ENCODE results near the gene CGN.

Gene CGN

GRCh38 chr1:151537112-151537511, 25.9 kb downstream of the CGN start:
- TF ChIP-seq, protein P1, sequence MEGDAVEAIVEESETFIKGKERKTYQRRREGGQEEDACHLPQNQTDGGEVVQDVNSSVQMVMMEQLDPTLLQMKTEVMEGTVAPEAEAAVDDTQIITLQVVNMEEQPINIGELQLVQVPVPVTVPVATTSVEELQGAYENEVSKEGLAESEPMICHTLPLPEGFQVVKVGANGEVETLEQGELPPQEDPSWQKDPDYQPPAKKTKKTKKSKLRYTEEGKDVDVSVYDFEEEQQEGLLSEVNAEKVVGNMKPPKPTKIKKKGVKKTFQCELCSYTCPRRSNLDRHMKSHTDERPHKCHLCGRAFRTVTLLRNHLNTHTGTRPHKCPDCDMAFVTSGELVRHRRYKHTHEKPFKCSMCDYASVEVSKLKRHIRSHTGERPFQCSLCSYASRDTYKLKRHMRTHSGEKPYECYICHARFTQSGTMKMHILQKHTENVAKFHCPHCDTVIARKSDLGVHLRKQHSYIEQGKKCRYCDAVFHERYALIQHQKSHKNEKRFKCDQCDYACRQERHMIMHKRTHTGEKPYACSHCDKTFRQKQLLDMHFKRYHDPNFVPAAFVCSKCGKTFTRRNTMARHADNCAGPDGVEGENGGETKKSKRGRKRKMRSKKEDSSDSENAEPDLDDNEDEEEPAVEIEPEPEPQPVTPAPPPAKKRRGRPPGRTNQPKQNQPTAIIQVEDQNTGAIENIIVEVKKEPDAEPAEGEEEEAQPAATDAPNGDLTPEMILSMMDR (IDR thresholded peaks at IDR 0.05; ENCODE audit: low read length): no peak
- TF ChIP-seq EZH2 (IDR thresholded peaks at IDR 0.05; ENCODE audit: borderline replicate concordance, low read length): no peak
- no peak overlapping the region for H3K4me2 ChIP-seq (ENCODE audit: low read length)
- H3K27ac ChIP-seq (ENCODE audit: low read depth, low read length, poor library complexity, severe bottlenecking): no peak overlapping the region

GRCh38 chr1:151539321-151540020, 28.3 kb downstream of the CGN start:
- peak overlapping the region; percentile 69 for H3K4me2 ChIP-seq (ENCODE audit: low read length)
- no peaks in the 10 kb centered on the region for H4K20me1 ChIP-seq (ENCODE audit: insufficient read depth, low read length)
- no peaks in the 10 kb centered on the region for H3K36me3 ChIP-seq (ENCODE audit: insufficient read depth, low read length)
- no peaks in the 10 kb centered on the region for H3K79me2 ChIP-seq (ENCODE audit: insufficient read depth, low read length)
- H3K27me3 ChIP-seq (ENCODE audit: insufficient read depth, low read length): no peaks in the 10 kb centered on the region
- peak overlapping the region; percentile 73 for H3K4me3 ChIP-seq (ENCODE audit: low read depth, low read length, poor library complexity, severe bottlenecking)
- no peaks in the 10 kb centered on the region for H3K9me2 ChIP-seq (ENCODE audit: low read depth, low read length)
- no peaks in the 10 kb centered on the region for H3F3A ChIP-seq (ENCODE audit: insufficient read depth, low read length)
- TF ChIP-seq, protein P1 (IDR thresholded peaks at IDR 0.05; ENCODE audit: low read length): no peak
- no peak for TF ChIP-seq EZH2 (IDR thresholded peaks at IDR 0.05; ENCODE audit: borderline replicate concordance, low read length)
- H3K9me3 ChIP-seq (ENCODE audit: low read length): no peaks in the 10 kb centered on the region
- H3K9ac ChIP-seq (ENCODE audit: low read length): peak overlapping the region; percentile 38; the same call in 1 of the 2 replicates
- peak overlapping the region; percentile 93 for H3K27ac ChIP-seq (ENCODE audit: low read depth, low read length, poor library complexity, severe bottlenecking)
- H2AFZ ChIP-seq (ENCODE audit: low read length): no peak overlapping the region
- H3K4me1 ChIP-seq (ENCODE audit: insufficient read depth, low read length, severe bottlenecking): peaks cover 24% of the 10 kb centered on the region

More at GRCh38 chr1:151537112-151537511, 25.9 kb downstream of the CGN start:
- no peaks in the 10 kb centered on the region for H4K20me1 ChIP-seq (ENCODE audit: insufficient read depth, low read length)
- peaks cover 32% of the 10 kb centered on the region for H3K4me1 ChIP-seq (ENCODE audit: insufficient read depth, low read length, severe bottlenecking)
- no peak overlapping the region for H2AFZ ChIP-seq (ENCODE audit: low read length)
- H3F3A ChIP-seq (ENCODE audit: insufficient read depth, low read length): no peaks in the 10 kb centered on the region
- no peak overlapping the region for H3K9ac ChIP-seq (ENCODE audit: low read length)
- no peaks in the 10 kb centered on the region for H3K79me2 ChIP-seq (ENCODE audit: insufficient read depth, low read length)
- no peaks in the 10 kb centered on the region for H3K36me3 ChIP-seq (ENCODE audit: insufficient read depth, low read length)
- H3K4me3 ChIP-seq (ENCODE audit: low read depth, low read length, poor library complexity, severe bottlenecking): no peak overlapping the region
- no peaks in the 10 kb centered on the region for H3K9me2 ChIP-seq (ENCODE audit: low read depth, low read length)
- no peaks in the 10 kb centered on the region for H3K9me3 ChIP-seq (ENCODE audit: low read length)
- no peaks in the 10 kb centered on the region for H3K27me3 ChIP-seq (ENCODE audit: insufficient read depth, low read length)

DNA sequence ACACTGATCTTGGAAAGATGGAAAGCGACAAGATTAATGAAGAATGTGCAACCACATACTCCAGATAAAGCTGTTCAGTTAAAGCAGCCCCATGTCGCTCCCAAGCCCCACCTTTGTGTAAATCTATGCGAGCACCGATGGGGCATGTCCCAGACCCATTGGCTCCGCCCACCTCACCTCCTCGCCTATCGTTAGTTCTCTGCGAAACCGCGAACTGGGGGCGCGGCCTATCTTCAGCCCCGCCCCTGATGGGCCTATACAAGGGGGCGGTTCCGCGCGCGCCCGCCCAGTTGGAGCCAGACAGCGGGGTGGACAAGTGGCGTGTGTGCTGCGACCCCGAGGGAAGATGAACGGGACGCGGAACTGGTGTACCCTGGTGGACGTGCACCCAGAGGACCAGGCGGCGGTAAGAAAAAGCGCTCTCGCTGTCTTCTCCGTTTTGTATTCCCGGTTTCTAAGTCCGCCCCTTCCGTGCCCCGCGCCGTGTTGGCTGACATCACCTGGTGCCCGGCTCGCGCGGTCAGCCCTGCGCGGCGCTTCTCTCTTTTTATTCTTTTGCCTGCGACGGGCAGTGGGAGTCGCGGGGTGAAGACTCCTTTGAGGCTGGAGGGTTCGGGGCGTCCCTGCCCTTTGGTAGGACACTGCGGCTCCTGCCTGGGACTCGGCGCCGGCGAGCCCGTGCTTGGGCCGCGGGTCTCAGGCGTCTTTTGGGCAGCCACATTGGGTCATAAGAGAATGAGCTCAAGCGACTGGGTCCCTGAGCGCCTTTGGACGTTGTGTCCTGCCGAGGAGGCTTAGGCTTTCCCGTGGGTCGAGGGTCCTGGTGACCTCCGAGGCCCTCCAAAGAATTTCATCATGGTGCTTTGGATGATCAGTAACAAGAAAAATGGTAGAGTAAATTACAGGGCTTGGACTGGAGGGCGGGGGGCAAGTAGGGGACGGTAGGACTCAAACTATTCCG, 29.1 kb downstream of the CGN start, which contains the start of gene TUFT1:
TUFT1 (plus strand) TSS at position 289 of the 961 bp plus-strand sequence; CDS start at position 347, 58 bp downstream.
- Histone ChIP-seq H3K9me2 (ENCODE audit: low read depth, low read length) (no peaks in the 10 kb centered on the region), H2AFZ (ENCODE audit: low read length) (no peak within 1 kb of the TSS), H3K9ac (ENCODE audit: low read length) (peak within 1 kb of the TSS; percentile 63), H3K4me1 (ENCODE audit: insufficient read depth, low read length, severe bottlenecking) (peaks cover 22% of the 10 kb centered on the region), H3F3A (ENCODE audit: insufficient read depth, low read length) (no peaks in the 10 kb centered on the region), H3K79me2 (ENCODE audit: insufficient read depth, low read length) (no peaks in the 10 kb centered on the region), H3K4me2 (ENCODE audit: low read length) (peak within 1 kb of the TSS; percentile 69), H3K4me3 (ENCODE audit: low read depth, low read length, poor library complexity, severe bottlenecking) (peak within 1 kb of the TSS; percentile 73), H3K27ac (ENCODE audit: low read depth, low read length, poor library complexity, severe bottlenecking) (peak within 1 kb of the TSS; percentile 93), H3K9me3 (ENCODE audit: low read length) (no peaks in the 10 kb centered on the region), H3K36me3 (ENCODE audit: insufficient read depth, low read length) (no peaks in the 10 kb centered on the region), H3K27me3 (ENCODE audit: insufficient read depth, low read length) (no peaks in the 10 kb centered on the region), H4K20me1 (ENCODE audit: insufficient read depth, low read length) (no peaks in the 10 kb centered on the region)
- TF ChIP-seq, protein P1 (IDR thresholded peaks at IDR 0.05; ENCODE audit: low read length): no peak
- TF ChIP-seq EZH2 (IDR thresholded peaks at IDR 0.05; ENCODE audit: borderline replicate concordance, low read length): no peak
